ENCODE measurements around the gene WWOX. TPM values are rescaled to one million over a fixed set of nuclear protein-coding genes. Genes with fewer than 3 reads are reported as not detected.

Gene WWOX
- total and polyA plus RNA-seq, 2 of the 4 experiments (the other 2 are of a cell fraction), result 2.7 to 5.4 TPM

DNA sequence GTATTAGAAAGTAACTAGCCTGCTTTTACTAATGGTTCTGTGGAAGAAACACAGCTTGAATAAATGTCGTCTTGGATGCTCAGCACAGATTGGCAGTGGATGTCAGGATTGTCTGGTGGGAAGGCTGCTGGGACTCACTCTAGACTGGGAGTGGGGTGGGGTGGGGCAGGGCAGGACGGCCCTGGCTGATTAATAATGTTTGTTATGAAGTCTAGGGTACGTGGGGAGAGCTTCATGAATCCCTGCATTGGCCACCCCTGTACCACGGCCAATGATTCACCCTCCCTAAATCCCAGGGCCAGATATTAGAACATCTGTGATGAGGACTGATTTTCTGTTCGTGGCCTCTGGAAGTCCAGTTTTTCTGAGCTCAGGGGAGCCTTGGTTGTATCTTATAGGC, 421.0 kb downstream of the WWOX start:
- H3K36me3 ChIP-seq (ENCODE audit: control insufficient read depth, insufficient read depth, low read length), result no peaks in the 10 kb centered on the region
- no peak overlapping the region for H3K9ac ChIP-seq (ENCODE audit: low read depth, low read length)
- H4K5ac ChIP-seq (ENCODE audit: low read depth, low read length), result no peak overlapping the region
- no peak overlapping the region for H3K27ac ChIP-seq (ENCODE audit: insufficient read depth, low read length)
- TF ChIP-seq CHD1 (IDR thresholded peaks at IDR 0.05; ENCODE audit: low read depth, low read length) (no peak), RFX5 (IDR thresholded peaks at IDR 0.05; ENCODE audit: low read depth, low read length) (no peak), RAD21 (IDR thresholded peaks at IDR 0.05; ENCODE audit: low read length) (no peak), MAFK (IDR thresholded peaks at IDR 0.05; ENCODE audit: low read depth, low read length) (no peak), FOS (IDR thresholded peaks at IDR 0.05; ENCODE audit: low read depth, low read length) (no peak), NFE2L2 (IDR thresholded peaks at IDR 0.05; ENCODE audit: low read depth, low read length) (no peak)
- TF ChIP-seq, protein P1, sequence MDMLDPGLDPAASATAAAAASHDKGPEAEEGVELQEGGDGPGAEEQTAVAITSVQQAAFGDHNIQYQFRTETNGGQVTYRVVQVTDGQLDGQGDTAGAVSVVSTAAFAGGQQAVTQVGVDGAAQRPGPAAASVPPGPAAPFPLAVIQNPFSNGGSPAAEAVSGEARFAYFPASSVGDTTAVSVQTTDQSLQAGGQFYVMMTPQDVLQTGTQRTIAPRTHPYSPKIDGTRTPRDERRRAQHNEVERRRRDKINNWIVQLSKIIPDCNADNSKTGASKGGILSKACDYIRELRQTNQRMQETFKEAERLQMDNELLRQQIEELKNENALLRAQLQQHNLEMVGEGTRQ (IDR thresholded peaks at IDR 0.05; ENCODE audit: low read depth, low read length), result no peak
- TF ChIP-seq, protein P2, sequence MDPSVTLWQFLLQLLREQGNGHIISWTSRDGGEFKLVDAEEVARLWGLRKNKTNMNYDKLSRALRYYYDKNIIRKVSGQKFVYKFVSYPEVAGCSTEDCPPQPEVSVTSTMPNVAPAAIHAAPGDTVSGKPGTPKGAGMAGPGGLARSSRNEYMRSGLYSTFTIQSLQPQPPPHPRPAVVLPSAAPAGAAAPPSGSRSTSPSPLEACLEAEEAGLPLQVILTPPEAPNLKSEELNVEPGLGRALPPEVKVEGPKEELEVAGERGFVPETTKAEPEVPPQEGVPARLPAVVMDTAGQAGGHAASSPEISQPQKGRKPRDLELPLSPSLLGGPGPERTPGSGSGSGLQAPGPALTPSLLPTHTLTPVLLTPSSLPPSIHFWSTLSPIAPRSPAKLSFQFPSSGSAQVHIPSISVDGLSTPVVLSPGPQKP (IDR thresholded peaks at IDR 0.05; ENCODE audit: borderline replicate concordance, low read depth, low read length), result no peak
- H3K4me1 ChIP-seq (ENCODE audit: control insufficient read depth, insufficient read depth, low read length), result no peaks in the 10 kb centered on the region
- H2AK5ac ChIP-seq (ENCODE audit: low read depth, low read length), result no peak overlapping the region
- H3K9me3 ChIP-seq (ENCODE audit: control insufficient read depth, insufficient read depth, low read length), result peaks cover 15% of the 10 kb centered on the region
- no peak overlapping the region for H3K56ac ChIP-seq (ENCODE audit: extremely low read depth, insufficient read depth, low read length)
- no peak overlapping the region for H2BK15ac ChIP-seq (ENCODE audit: low read depth, low read length)
- no peak overlapping the region for H4K91ac ChIP-seq (ENCODE audit: insufficient read depth, low read depth, low read length)
- no peak overlapping the region for H2BK20ac ChIP-seq (ENCODE audit: low read depth, low read length)
- H3K79me1 ChIP-seq (ENCODE audit: low read depth in 1 of 2, low read length in 2 of 2), result no peaks in the 10 kb centered on the region
- no peak overlapping the region for H2BK5ac ChIP-seq (ENCODE audit: low read depth, low read length, poor library complexity, severe bottlenecking)
- no peaks in the 10 kb centered on the region for H3K27me3 ChIP-seq (ENCODE audit: control insufficient read depth, insufficient read depth, low read length)
- intact Hi-C loops (cut with micrococcal nuclease), result no loop called here
- H2AFZ ChIP-seq (replicated peaks; ENCODE audit: low read length, poor library complexity), result no peak overlapping the region
- H3K18ac ChIP-seq (ENCODE audit: low read depth, low read length), result no peak overlapping the region
- POLR2A ChIA-PET (ENCODE audit: unreplicated experiment), result no interaction called here
- no peak for DNase-seq
- no TSS peak for BruUV-seq (replicated peaks)
- CTCF ChIA-PET, result no interaction called here
- no peaks in the 10 kb centered on the region for H3K9me1 ChIP-seq (ENCODE audit: insufficient read depth, low read length)
- H3K23ac ChIP-seq (ENCODE audit: low read depth, low read length), result no peak overlapping the region
- no peak for ATAC-seq (ENCODE audit: low read depth)
- in situ Hi-C loops (cut with MboI; ENCODE audit: low sequenced_read_pairs), result no loop called here
- H2BK120ac ChIP-seq (ENCODE audit: low read depth, low read length), result no peak overlapping the region
- dilution Hi-C loops (cut with HindIII; ENCODE audit: low sequenced_read_pairs, unreplicated experiment), result no loop called here
- H3K4me2 ChIP-seq (ENCODE audit: low read depth, low read length), result no peak overlapping the region
- no peak overlapping the region for H2AK9ac ChIP-seq (replicated peaks; ENCODE audit: low read depth, low read length, poor library complexity)
- no peak overlapping the region for H3K14ac ChIP-seq (replicated peaks; ENCODE audit: low read depth, low read length)
- H3K4ac ChIP-seq (ENCODE audit: low read depth, low read length), result no peak overlapping the region
- H3K4me3 ChIP-seq (ENCODE audit: insufficient read depth, low read depth, low read length), result no peak overlapping the region
- H4K20me1 ChIP-seq (ENCODE audit: insufficient read depth, low read length), result no peaks in the 10 kb centered on the region
- no CpG with 5 or more reads among the region's 5 CpGs for WGBS, 2 experiments (ENCODE audit: extremely low coverage in 2 of 2, insufficient read length in 1 of 2)
- H4K8ac ChIP-seq (ENCODE audit: low read depth in 2 of 2, low read length in 2 of 2), result no peak overlapping the region
